Measurements from ENCODE around the gene UPK3A. TPM values are rescaled to one million over a fixed set of nuclear protein-coding genes. Genes with fewer than 3 reads are reported as not detected.

The UPK3A gene
- total and polyA plus RNA-seq, 2 of the 13 experiments (the other 11 are each of a cell fraction or from before 2014, with no cell fraction given): 10.5 to 13.8 TPM

DNA sequence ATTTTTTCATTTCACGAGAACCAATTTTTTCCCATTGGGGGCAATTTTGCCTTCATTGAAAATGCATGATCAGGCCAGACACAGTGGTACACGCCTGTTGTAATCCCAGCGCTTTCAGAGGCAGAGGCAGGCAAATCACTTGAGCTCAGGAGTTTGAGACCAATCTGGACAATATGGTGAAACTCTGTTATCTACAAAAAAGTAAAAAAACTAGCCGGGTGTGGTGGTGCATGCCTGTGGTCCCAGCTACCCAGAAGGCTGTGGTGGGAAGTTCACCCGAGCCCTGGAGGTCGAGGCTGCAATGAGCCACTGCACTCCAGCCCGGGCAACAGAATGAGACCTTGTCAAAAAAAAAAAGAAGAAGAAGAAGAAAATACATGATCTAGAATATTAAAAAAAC, 19.2 kb upstream of the UPK3A start:
- ChIA-PET CTCF (ENCODE audit: low intra/inter-chr PET ratio, low total read pairs) (no interaction called here), POLR2A (no interaction called here)
- DNase-seq (ENCODE audit: low spot score): no peak
- intact Hi-C loops (cut with micrococcal nuclease; ENCODE audit: unreplicated experiment) (loop anchor here (5.0 to 10.0 kb wide), 2 partner anchors 132 to 289 kb away; no protein-coding TSS in a partner anchor), in situ Hi-C loops (cut with HindIII; ENCODE audit: extremely low pct_ligation_motif_present, low pct_unique_long_range_greater_than_20kb) (loop anchor here (5.0 kb wide), 2 partner anchors 167 to 287 kb away; no protein-coding TSS in a partner anchor)
- Histone ChIP-seq H3K4me2 (ENCODE audit: low read depth, low read length) (no peak overlapping the region), H3K79me2 (ENCODE audit: insufficient read depth, low read length) (peaks cover 13% of the 10 kb centered on the region), H3K9ac (ENCODE audit: insufficient read depth, low read depth, low read length) (no peak overlapping the region), H3K36me3 (replicated peaks in 1 of 2; ENCODE audit: control insufficient read depth in 1 of 2, insufficient read depth in 2 of 2, low read length in 2 of 2) (no peaks in the 10 kb centered on the region), H3K27me3 (ENCODE audit: control insufficient read depth in 1 of 2, insufficient read depth in 2 of 2, low read length in 2 of 2) (peaks cover 7 to 18% of the 10 kb centered on the region in 2 experiments; a peak in 4 of 5 replicates), H3K9me3 (ENCODE audit: low read length) (no peaks in the 10 kb centered on the region), H4K20me1 (ENCODE audit: insufficient read depth, low read length) (no peaks in the 10 kb centered on the region), H3K4me3 (replicated peaks in 1 of 3; ENCODE audit: insufficient read depth in 1 of 3, low read depth in 2 of 3, low read length in 3 of 3) (no peak overlapping the region), H2AFZ (ENCODE audit: low read length) (no peak overlapping the region), H3K27ac (ENCODE audit: extremely low read length, insufficient read depth, low read length) (no peak overlapping the region), H3K4me1 (ENCODE audit: insufficient read depth, low read length) (peaks cover 49% of the 10 kb centered on the region)
- WGBS (ENCODE audit: low lambda C conversion rate): 35% methylated on average over 7 of the region's 7 CpGs
- no peak for ATAC-seq
- FAIRE-seq: no peak
- TF ChIP-seq, protein P1, sequence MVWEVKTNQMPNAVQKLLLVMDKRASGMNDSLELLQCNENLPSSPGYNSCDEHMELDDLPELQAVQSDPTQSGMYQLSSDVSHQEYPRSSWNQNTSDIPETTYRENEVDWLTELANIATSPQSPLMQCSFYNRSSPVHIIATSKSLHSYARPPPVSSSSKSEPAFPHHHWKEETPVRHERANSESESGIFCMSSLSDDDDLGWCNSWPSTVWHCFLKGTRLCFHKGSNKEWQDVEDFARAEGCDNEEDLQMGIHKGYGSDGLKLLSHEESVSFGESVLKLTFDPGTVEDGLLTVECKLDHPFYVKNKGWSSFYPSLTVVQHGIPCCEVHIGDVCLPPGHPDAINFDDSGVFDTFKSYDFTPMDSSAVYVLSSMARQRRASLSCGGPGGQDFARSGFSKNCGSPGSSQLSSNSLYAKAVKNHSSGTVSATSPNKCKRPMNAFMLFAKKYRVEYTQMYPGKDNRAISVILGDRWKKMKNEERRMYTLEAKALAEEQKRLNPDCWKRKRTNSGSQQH (CRISPR knock-in tag; IDR thresholded peaks at IDR 0.05; ENCODE audit: low read depth): no peak
- TF ChIP-seq ZNF713 (CRISPR knock-in tag; IDR thresholded peaks at IDR 0.05) (no peak), SETDB1 (CRISPR knock-in tag; IDR thresholded peaks at IDR 0.05; ENCODE audit: borderline replicate concordance) (no peak), ZNF879 (CRISPR knock-in tag; IDR thresholded peaks at IDR 0.05) (no peak), ZBTB1 (CRISPR knock-in tag; IDR thresholded peaks at IDR 0.05; ENCODE audit: borderline replicate concordance) (no peak), GATAD1 (CRISPR knock-in tag; IDR thresholded peaks at IDR 0.05) (no peak), ZNF577 (CRISPR knock-in tag; IDR thresholded peaks at IDR 0.05; ENCODE audit: borderline replicate concordance, low read depth) (no peak), MXD4 (CRISPR knock-in tag; IDR thresholded peaks at IDR 0.05) (no peak), ZMAT5 (CRISPR knock-in tag; IDR thresholded peaks at IDR 0.05; ENCODE audit: borderline replicate concordance, low read depth) (no peak), ZFP62 (CRISPR knock-in tag; IDR thresholded peaks at IDR 0.05) (no peak), RAD51 (IDR thresholded peaks at IDR 0.05; ENCODE audit: borderline replicate concordance) (no peak), ZNF629 (CRISPR knock-in tag; conservative IDR thresholded peaks at IDR 0.05) (no peak), KAT7 (CRISPR knock-in tag; IDR thresholded peaks at IDR 0.05; ENCODE audit: borderline replicate concordance) (no peak), SMAD9 (CRISPR knock-in tag; IDR thresholded peaks at IDR 0.05) (no peak)
- TF ChIP-seq, protein P2, sequence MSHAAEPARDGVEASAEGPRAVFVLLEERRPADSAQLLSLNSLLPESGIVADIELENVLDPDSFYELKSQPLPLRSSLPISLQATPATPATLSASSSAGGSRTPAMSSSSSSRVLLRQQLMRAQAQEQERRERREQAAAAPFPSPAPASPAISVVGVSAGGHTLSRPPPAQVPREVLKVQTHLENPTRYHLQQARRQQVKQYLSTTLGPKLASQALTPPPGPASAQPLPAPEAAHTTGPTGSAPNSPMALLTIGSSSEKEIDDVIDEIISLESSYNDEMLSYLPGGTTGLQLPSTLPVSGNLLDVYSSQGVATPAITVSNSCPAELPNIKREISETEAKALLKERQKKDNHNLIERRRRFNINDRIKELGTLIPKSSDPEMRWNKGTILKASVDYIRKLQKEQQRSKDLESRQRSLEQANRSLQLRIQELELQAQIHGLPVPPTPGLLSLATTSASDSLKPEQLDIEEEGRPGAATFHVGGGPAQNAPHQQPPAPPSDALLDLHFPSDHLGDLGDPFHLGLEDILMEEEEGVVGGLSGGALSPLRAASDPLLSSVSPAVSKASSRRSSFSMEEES (CRISPR knock-in tag; IDR thresholded peaks at IDR 0.05): no peak
- TF ChIP-seq, protein P3, sequence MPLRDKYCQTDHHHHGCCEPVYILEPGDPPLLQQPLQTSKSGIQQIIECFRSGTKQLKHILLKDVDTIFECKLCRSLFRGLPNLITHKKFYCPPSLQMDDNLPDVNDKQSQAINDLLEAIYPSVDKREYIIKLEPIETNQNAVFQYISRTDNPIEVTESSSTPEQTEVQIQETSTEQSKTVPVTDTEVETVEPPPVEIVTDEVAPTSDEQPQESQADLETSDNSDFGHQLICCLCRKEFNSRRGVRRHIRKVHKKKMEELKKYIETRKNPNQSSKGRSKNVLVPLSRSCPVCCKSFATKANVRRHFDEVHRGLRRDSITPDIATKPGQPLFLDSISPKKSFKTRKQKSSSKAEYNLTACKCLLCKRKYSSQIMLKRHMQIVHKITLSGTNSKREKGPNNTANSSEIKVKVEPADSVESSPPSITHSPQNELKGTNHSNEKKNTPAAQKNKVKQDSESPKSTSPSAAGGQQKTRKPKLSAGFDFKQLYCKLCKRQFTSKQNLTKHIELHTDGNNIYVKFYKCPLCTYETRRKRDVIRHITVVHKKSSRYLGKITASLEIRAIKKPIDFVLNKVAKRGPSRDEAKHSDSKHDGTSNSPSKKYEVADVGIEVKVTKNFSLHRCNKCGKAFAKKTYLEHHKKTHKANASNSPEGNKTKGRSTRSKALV (CRISPR knock-in tag; IDR thresholded peaks at IDR 0.05): no peak
- no TSS peak for BruUV-seq (replicated peaks)
